ENCODE results near the gene TMEM53.

TMEM53 gene

GRCh38 chr1:44616991-44617702 lies 57.1 kb downstream of the TMEM53 start:
- H3K9ac ChIP-seq (ENCODE audit: low read length) = peak overlapping the region; percentile 58
- H3K4me3 ChIP-seq (ENCODE audit: low read length) = peak overlapping the region; percentile 70
- no peaks in the 10 kb centered on the region for H3K4me1 ChIP-seq (ENCODE audit: control insufficient read depth, insufficient read depth, low read length)
- no peaks in the 10 kb centered on the region for H3K9me3 ChIP-seq (ENCODE audit: control insufficient read depth, low read length)
- peaks cover 9% of the 10 kb centered on the region for H3K27me3 ChIP-seq (replicated peaks; ENCODE audit: control insufficient read depth, insufficient read depth, low read length)
- no peaks in the 10 kb centered on the region for H3K36me3 ChIP-seq (ENCODE audit: control insufficient read depth, insufficient read depth, low read length, severe bottlenecking)
- DNase-seq (ENCODE audit: low read depth) = peak; percentile 77

- no peaks in the 10 kb centered on the region for H3K4me1 ChIP-seq (ENCODE audit: control insufficient read depth, insufficient read depth, low read length)
- peaks cover 14% of the 10 kb centered on the region for H3K27me3 ChIP-seq (replicated peaks; ENCODE audit: control insufficient read depth, insufficient read depth, low read length)
- H3K36me3 ChIP-seq (ENCODE audit: control insufficient read depth, insufficient read depth, low read length, severe bottlenecking) = no peaks in the 10 kb centered on the region
- peak overlapping the region; percentile 70 for H3K4me3 ChIP-seq (ENCODE audit: low read length)
- H3K9me3 ChIP-seq (ENCODE audit: control insufficient read depth, low read length) = no peaks in the 10 kb centered on the region
- H3K9ac ChIP-seq (ENCODE audit: low read length) = no peak overlapping the region
- no peak for DNase-seq (ENCODE audit: low read depth)
Observed at GRCh38 chr1:44616284-44616990, 57.8 kb downstream of the TMEM53 start.

DNA sequence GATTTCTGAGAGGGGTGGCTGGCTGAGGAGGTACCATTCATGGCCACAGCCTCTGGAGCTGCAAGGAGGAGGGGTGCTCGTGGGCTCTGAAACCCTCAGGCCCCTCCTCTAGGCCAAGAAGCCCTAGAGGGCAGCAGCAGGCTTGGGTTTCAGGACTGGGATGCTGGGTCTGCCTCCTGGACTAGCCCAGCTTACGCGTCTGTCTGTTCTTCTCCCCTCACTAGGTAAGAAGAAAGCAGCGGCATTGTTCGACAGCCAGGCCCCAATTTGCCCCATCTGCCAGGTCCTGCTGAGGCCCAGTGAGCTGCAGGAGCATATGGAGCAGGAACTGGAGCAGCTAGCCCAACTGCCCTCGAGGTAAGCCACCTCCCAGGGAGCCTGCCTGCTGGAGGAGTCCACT lies 60.3 kb downstream of the TMEM53 start:
- H3K4me1 ChIP-seq (ENCODE audit: control insufficient read depth, insufficient read depth, low read length) = no peaks in the 10 kb centered on the region
- no peak overlapping the region for H3K9ac ChIP-seq (ENCODE audit: low read length)
- no peaks in the 10 kb centered on the region for H3K9me3 ChIP-seq (ENCODE audit: control insufficient read depth, low read length)
- no peaks in the 10 kb centered on the region for H3K36me3 ChIP-seq (ENCODE audit: control insufficient read depth, insufficient read depth, low read length, severe bottlenecking)
- no peak overlapping the region for H3K4me3 ChIP-seq (ENCODE audit: low read length)
- DNase-seq (ENCODE audit: low read depth) = no peak
- H3K27me3 ChIP-seq (replicated peaks; ENCODE audit: control insufficient read depth, insufficient read depth, low read length) = peaks cover 19% of the 10 kb centered on the region

- H3K4me1 ChIP-seq (ENCODE audit: control insufficient read depth, insufficient read depth, low read length) = no peaks in the 10 kb centered on the region
- H3K36me3 ChIP-seq (ENCODE audit: control insufficient read depth, insufficient read depth, low read length, severe bottlenecking) = no peaks in the 10 kb centered on the region
- H3K4me3 ChIP-seq (ENCODE audit: low read length) = no peak overlapping the region
Observed at GRCh38 chr1:44611866-44612265, 62.4 kb downstream of the TMEM53 start.

DNA sequence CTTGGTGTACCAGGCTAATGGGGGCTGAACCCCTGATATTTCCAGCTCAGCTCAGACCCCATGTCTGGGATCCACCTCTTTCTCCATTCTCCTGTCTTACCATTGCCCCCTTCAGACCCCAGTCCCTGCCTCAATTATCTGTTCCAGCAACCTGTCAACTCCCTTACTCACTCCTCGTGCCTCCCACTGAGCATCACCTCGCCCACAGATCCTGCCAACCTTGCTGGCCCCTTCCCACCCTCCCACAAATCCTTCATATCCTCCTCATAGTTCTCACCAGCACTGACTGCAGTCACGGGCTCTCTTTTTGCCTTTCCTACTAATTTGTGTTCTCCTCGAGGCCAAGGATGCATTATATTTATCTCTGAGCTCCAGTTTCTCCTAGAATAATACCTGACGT lies 62.9 kb downstream of the TMEM53 start:
- Histone ChIP-seq H3K4me3 (ENCODE audit: low read length) (no peak overlapping the region), H3K36me3 (ENCODE audit: control insufficient read depth, insufficient read depth, low read length, severe bottlenecking) (no peaks in the 10 kb centered on the region), H3K27me3 (replicated peaks; ENCODE audit: control insufficient read depth, insufficient read depth, low read length) (peaks cover 31% of the 10 kb centered on the region), H3K9me3 (ENCODE audit: control insufficient read depth, low read length) (no peaks in the 10 kb centered on the region), H3K9ac (ENCODE audit: low read length) (no peak overlapping the region), H3K4me1 (ENCODE audit: control insufficient read depth, insufficient read depth, low read length) (no peaks in the 10 kb centered on the region)
- no peak for DNase-seq (ENCODE audit: low read depth)

More at GRCh38 chr1:44611866-44612265, 62.4 kb downstream of the TMEM53 start:
- H3K9ac ChIP-seq (ENCODE audit: low read length) = no peak overlapping the region
- H3K27me3 ChIP-seq (replicated peaks; ENCODE audit: control insufficient read depth, insufficient read depth, low read length) = peaks cover 30% of the 10 kb centered on the region
- H3K9me3 ChIP-seq (ENCODE audit: control insufficient read depth, low read length) = no peaks in the 10 kb centered on the region
- DNase-seq (ENCODE audit: low read depth) = no peak

GRCh38 chr1:44610527-44611148 lies 63.6 kb downstream of the TMEM53 start:
- no peaks in the 10 kb centered on the region for H3K9me3 ChIP-seq (ENCODE audit: control insufficient read depth, low read length)
- no peaks in the 10 kb centered on the region for H3K36me3 ChIP-seq (ENCODE audit: control insufficient read depth, insufficient read depth, low read length, severe bottlenecking)
- no peak overlapping the region for H3K4me3 ChIP-seq (ENCODE audit: low read length)
- H3K4me1 ChIP-seq (ENCODE audit: control insufficient read depth, insufficient read depth, low read length) = no peaks in the 10 kb centered on the region
- no peak overlapping the region for H3K9ac ChIP-seq (ENCODE audit: low read length)
- H3K27me3 ChIP-seq (replicated peaks; ENCODE audit: control insufficient read depth, insufficient read depth, low read length) = peaks cover 31% of the 10 kb centered on the region
- no peak for DNase-seq (ENCODE audit: low read depth)

GRCh38 chr1:44609768-44610526 lies 64.3 kb downstream of the TMEM53 start:
- no peaks in the 10 kb centered on the region for H3K4me1 ChIP-seq (ENCODE audit: control insufficient read depth, insufficient read depth, low read length)
- no peak overlapping the region for H3K4me3 ChIP-seq (ENCODE audit: low read length)
- no peak for DNase-seq (ENCODE audit: low read depth)
- H3K9me3 ChIP-seq (ENCODE audit: control insufficient read depth, low read length) = no peaks in the 10 kb centered on the region
- H3K9ac ChIP-seq (ENCODE audit: low read length) = no peak overlapping the region
- no peaks in the 10 kb centered on the region for H3K36me3 ChIP-seq (ENCODE audit: control insufficient read depth, insufficient read depth, low read length, severe bottlenecking)
- peaks cover 31% of the 10 kb centered on the region for H3K27me3 ChIP-seq (replicated peaks; ENCODE audit: control insufficient read depth, insufficient read depth, low read length)

- peak; percentile 70 for DNase-seq (ENCODE audit: low read depth)
- Histone ChIP-seq H3K9me3 (ENCODE audit: control insufficient read depth, low read length) (no peaks in the 10 kb centered on the region), H3K4me1 (ENCODE audit: control insufficient read depth, insufficient read depth, low read length) (no peaks in the 10 kb centered on the region), H3K27me3 (replicated peaks; ENCODE audit: control insufficient read depth, insufficient read depth, low read length) (peaks cover 31% of the 10 kb centered on the region), H3K36me3 (ENCODE audit: control insufficient read depth, insufficient read depth, low read length, severe bottlenecking) (no peaks in the 10 kb centered on the region), H3K4me3 (ENCODE audit: low read length) (no peak overlapping the region), H3K9ac (ENCODE audit: low read length) (no peak overlapping the region)
Observed at GRCh38 chr1:44609412-44609767, 64.9 kb downstream of the TMEM53 start.

DNA sequence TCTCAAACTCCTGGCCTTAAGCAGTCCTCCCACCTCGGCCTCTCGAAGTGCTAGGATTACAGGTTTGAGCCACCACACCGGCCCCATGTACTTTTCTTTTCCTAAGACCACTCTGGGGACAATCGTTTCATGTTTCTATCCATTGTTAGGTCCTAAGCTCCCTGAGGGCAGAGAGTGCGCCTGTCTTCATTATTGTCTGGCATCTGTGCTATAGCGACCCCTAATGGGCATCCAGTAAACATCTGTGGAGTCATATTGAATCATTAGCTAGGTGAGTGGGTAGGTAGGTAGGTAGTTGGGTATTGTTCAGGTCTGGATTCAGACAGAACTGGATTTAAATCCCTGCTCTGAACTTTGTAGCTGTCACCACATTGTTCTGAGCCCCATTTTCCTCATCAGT lies 66.1 kb downstream of the TMEM53 start:
- H3K4me1 ChIP-seq (ENCODE audit: control insufficient read depth, insufficient read depth, low read length) = no peaks in the 10 kb centered on the region

DNA sequence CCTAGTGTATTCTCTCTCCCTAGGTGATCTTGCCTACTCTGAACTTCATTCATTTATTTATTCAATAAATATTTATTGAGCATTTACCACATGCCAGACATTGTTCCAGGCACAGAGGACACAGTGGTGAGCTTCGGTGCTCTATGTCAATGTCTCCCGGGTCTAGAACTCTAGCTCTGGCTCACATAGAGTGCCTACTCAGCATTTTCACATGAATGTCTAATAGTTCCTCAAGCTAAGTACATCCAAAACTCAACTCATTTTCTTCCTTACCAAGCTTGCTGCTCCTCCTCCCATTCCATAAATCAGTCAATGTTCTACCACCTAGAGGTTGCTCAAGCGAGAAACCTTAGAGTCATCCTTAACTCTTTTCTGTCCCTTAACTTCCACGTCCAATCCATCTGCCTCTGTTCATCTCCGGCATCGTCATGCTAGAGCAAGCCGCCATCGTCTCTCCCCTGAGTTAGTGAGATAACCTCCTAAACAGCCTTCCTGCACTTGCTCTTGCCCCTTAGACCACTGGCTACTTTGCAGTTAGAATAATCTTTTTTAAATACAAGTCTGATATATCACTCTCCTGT lies 67.5 kb downstream of the TMEM53 start:
- DNase-seq (ENCODE audit: low read depth) = no peak

More for the DNA sequence above, 66.1 kb downstream of the TMEM53 start:
- no peaks in the 10 kb centered on the region for H3K9me3 ChIP-seq (ENCODE audit: control insufficient read depth, low read length)
- no peak for DNase-seq (ENCODE audit: low read depth)
- no peaks in the 10 kb centered on the region for H3K36me3 ChIP-seq (ENCODE audit: control insufficient read depth, insufficient read depth, low read length, severe bottlenecking)
- no peak overlapping the region for H3K9ac ChIP-seq (ENCODE audit: low read length)
- H3K27me3 ChIP-seq (replicated peaks; ENCODE audit: control insufficient read depth, insufficient read depth, low read length) = peaks cover 38% of the 10 kb centered on the region
- H3K4me3 ChIP-seq (ENCODE audit: low read length) = no peak overlapping the region

More for the DNA sequence above, 67.5 kb downstream of the TMEM53 start:
- H3K27me3 ChIP-seq (replicated peaks; ENCODE audit: control insufficient read depth, insufficient read depth, low read length) = peaks cover 41% of the 10 kb centered on the region
- no peaks in the 10 kb centered on the region for H3K36me3 ChIP-seq (ENCODE audit: control insufficient read depth, insufficient read depth, low read length, severe bottlenecking)
- no peak overlapping the region for H3K9ac ChIP-seq (ENCODE audit: low read length)
- no peaks in the 10 kb centered on the region for H3K9me3 ChIP-seq (ENCODE audit: control insufficient read depth, low read length)
- no peak overlapping the region for H3K4me3 ChIP-seq (ENCODE audit: low read length)
- no peaks in the 10 kb centered on the region for H3K4me1 ChIP-seq (ENCODE audit: control insufficient read depth, insufficient read depth, low read length)
